Occipital lobe (tissue), 2 donors: ENCODE results near the gene TCF25. TPM values are rescaled to one million over a fixed set of nuclear protein-coding genes. Genes with fewer than 3 reads are reported as not detected.
"Not testable (repeated sequence)": the region's sequence is repeated elsewhere in the genome, so short reads cannot be mapped to it uniquely, and the experiment has no call there.

Source experiments
- DNase-seq: peaks from one replicate; lab custom pipeline; 2025; lab: John Stamatoyannopoulos, UW
- total RNA-seq: library from RNA; depleted of rRNA; stranded (reverse); fragments of >200 nt; gene quantifications from one replicate; pipeline ENCODE4 v1.2.3, GENCODE V29; 2014

The TCF25 gene
- total RNA-seq, 1 donor from 2014 or later, result 136 TPM

DNA sequence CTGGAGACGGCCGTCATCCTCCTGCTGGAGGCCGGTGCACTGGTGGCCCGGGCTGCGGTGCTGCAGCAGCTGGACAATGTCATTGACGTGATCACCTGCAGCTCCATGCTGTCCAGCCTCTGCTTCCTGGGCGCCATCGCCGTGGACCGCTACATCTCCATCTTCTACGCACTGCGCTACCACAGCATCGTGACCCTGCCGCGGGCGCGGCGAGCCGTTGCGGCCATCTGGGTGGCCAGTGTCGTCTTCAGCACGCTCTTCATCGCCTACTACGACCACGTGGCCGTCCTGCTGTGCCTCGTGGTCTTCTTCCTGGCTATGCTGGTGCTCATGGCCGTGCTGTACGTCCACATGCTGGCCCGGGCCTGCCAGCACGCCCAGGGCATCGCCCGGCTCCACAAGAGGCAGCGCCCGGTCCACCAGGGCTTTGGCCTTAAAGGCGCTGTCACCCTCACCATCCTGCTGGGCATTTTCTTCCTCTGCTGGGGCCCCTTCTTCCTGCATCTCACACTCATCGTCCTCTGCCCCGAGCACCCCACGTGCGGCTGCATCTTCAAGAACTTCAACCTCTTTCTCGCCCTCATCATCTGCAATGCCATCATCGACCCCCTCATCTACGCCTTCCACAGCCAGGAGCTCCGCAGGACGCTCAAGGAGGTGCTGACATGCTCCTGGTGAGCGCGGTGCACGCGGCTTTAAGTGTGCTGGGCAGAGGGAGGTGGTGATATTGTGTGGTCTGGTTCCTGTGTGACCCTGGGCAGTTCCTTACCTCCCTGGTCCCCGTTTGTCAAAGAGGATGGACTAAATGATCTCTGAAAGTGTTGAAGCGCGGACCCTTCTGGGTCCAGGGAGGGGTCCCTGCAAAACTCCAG lies 46.4 kb downstream of the TCF25 start:
- DNase-seq, result no peak

DNA sequence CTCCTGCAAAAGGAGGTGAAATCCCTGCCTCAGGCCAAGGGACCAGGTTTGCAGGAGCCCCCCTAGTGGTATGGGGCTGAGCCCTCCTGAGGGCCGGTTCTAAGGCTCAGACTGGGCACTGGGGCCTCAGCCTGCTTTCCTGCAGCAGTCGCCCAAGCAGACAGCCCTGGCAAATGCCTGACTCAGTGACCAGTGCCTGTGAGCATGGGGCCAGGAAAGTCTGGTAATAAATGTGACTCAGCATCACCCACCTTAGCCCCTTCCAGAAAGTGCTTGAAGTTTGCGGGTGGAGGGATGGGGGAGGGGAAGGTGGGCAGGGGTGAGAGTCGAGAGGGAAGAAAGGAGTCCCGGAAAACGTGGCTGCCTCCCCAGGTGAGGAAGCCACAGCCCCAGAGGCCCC lies 47.3 kb downstream of the TCF25 start:
- no peak for DNase-seq

DNA sequence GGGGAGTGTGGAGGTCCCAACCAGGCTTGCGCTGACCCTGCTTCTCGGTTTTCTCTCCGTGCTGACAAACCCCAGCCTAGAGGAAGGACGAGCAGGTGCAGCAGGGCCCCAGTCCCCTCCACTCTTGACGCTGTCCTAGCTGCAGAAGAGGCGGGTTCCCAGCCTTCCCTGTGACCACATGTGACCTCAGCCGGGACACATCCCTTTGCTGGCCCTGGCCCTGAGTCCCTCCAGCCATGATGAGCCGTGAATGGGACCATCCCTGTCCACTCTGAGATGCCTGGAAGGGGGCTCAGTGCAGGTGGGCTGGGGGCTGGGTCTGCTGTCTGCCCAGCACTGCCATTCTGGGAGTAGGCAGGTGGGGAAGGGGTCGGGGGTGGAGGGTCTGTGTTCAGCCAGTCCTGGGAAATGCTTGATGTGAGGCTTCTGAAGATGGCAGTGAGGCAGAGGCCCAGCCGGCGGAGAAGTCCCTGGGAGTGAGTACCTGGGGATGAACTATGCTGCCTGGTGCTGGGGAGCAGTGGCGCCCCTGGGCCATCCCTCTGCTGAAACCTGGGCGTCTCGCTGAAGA lies 47.8 kb downstream of the TCF25 start:
- DNase-seq, result no peak

DNA sequence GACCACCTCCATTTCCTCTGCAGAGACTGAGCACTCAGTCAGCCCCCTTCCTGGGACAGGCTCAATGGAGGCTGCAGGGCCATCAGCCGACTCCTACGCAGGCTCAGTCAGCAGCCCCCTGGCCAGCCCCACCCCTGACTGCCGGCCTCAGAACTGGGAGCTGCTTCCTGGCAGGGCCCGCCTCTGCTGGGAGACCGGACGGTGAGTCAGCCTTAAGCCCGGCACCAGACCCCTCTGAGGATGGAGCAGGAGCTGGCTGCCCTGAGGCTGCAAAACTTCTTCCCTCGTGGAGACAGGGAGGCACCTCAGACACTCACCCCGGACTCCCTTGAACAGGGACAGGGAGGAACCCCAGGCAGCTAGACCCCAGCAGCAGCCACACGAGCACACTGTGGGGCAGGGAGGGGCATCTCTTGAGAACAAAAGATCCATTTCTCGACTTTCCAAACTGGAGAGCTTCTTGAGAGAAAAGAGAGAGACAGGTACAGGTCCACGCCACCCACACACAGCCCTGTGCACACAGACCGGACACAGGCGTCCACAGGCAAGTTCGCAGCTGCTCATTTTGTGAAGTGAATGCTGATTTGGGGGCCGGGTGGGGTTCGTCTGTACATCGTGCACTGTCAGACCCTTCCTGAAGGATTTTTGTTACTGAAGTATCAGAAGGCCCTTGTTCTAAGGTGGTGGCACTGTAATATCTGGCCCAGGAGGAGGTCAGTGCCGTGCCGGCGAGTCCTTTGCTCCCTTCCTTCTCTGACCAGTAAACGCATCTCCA lies 48.5 kb downstream of the TCF25 start:
- DNase-seq, result peak; percentile 55

DNA sequence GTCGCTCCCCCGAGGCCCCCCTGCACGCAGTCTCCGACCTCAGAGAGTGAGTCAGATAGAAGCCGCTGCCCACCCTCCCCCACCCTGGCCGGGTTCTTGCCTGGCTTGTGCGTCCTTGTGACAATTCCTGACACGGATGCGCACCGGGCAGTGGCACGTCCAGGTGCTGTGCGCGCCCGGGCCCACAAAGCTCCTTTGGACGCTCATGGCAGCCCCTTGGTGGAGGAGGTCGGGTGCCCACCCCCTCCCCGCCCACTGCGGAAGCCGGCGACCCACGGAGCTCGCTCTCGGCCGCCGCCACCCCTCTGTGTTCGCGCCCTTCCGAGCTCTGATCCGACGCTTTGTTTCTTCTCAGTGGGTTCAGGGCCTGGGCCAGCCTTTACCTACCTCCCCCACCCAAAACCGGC lies 49.1 kb downstream of the TCF25 start:
- DNase-seq, result peak; percentile 79

DNA sequence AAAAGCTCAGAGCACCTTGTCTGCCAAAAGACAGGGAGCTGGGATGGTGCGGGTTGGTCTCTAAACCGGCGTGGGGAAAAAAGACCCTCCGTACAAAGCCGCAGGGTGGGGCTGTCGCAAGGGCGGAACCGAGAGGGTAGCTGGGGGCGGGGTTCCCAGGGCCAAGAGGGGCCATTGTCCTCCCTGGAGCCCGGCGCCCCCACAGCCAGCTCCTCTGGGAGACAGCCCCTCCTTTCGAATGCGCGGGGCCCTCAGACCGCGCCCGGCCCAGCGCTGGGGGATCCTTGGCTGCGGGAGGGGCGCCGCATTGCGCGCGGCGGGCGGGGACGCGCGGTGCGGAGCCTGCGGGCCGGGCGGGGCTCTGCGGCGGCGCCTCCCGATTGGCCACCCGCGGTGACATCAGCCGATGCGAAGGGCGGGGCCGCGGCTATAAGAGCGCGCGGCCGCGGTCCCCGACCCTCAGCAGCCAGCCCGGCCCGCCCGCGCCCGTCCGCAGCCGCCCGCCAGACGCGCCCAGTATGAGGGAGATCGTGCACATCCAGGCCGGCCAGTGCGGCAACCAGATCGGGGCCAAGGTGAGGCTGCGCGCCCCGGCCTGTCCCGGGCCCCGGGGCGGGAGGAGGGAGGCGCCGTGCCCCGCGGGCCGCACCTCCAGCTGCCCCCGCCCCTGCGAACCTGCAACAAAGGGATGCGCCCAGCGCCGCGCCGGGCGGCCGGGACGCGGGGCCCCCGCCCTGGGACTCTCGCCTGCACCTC lies 49.7 kb downstream of the TCF25 start, which contains the start of gene TUBB3:
Gene TUBB3 (plus strand): TSS at position 459 of the 756 bp plus-strand sequence. CDS start 60 bp downstream, at position 519.
- peak; percentile 72 for DNase-seq

DNA sequence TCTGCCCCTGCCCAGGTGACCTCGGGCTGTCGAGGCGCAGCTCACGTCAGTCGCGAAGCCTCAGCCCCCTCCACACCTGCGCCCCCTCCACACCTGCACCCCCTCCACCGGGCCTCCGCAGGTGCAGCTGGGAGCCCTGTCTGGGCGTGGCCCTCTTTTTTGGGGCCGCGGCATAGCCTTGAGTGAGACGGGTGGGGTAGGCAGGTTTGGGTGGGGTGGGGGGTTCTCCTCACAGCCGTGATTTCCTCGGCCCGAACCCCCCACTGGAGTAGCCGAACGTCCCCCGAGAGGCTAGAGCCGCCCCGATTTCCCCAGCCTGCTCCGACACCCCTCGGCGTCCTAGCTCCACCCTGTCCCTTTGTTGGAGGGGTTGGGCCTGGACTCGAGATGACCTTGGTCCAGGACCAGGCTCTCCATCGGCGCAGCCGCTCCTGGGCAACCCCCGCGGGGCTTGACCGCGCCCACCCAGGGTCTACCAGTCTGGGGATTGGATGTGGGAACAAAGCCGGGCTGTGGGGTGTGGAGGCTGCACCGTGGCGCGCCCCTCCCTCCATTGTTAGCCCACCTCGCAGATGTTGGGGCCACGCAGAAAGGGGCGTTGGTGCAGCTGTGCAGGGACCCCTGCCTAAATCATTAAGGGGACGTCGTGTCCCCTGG lies 50.4 kb downstream of the TCF25 start:
- no peak for DNase-seq

DNA sequence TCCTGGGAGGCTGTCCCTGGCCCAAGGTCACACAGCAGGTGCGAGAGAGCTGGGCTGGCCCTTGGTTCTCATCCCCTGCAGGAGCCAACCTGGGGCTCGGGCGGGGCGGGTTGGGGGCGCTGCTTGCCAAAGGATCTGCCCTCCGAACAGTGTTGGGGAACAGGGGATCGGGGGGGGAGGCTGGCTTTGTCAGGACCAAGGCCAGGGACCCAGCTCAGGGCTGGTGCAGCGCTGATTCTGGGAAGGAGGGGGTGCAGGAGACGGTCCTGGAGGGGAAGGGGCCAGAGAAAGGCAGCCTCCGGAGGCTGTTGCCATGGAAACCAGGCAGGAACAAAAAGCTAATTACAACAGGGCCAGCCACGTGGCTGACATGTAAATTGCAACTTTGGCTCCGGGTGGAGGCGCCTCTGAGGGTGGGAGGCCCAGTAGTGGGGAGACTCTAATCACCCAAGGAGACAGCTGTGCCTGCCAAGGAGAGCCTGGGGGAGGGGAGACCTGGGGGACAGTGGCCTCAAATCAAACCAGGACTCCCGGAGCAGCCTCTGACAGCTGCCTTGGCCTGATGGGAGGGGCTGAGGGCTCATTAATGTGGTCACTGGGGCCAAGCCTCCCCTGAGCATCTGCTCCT lies 51.0 kb downstream of the TCF25 start:
- no peak for DNase-seq

DNA sequence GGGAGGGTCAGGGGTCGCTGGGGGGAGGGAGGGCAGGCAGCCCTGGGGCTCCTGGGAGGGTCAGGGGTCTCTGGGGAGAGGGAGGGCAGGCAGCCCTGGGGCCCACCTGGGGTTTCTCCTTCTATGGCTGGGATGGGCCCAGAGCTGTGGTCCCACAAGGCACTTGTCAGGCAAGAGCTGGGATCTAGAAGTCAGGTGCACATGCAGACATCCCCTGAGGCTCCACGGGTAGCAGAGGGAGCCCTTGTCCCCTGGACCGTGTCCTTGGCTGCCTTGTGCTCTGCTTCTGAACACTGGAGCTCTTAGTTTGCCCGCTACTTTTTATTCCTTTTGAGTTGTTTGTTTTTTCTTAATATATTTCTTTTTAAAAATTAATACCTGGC lies 51.5 kb downstream of the TCF25 start:
- DNase-seq, result no peak

DNA sequence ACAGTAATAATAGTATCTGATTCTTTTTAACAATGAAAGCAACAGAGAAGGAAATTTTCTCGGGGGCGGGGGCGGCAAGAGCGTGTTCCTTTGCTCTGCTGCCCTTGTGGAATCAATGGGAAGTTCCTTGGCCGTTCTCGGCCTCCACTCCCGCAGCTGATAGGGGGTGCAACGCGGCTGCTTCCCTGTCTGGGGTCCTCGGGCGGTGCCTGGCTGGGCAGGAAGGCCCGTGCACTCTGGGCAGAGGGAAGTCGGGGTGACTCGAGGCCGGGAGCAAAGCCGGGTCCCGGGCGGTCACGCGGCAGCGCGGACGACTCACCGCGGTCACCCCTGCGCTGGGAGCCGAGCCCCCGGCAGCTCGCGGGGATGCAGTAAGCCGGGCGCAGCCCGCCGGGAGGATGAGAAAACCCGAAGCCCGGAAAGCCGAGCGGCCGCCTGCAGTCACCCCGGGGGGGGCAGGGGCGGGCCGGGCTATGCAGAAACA lies 52.2 kb downstream of the TCF25 start:
- DNase-seq, result no peak

DNA sequence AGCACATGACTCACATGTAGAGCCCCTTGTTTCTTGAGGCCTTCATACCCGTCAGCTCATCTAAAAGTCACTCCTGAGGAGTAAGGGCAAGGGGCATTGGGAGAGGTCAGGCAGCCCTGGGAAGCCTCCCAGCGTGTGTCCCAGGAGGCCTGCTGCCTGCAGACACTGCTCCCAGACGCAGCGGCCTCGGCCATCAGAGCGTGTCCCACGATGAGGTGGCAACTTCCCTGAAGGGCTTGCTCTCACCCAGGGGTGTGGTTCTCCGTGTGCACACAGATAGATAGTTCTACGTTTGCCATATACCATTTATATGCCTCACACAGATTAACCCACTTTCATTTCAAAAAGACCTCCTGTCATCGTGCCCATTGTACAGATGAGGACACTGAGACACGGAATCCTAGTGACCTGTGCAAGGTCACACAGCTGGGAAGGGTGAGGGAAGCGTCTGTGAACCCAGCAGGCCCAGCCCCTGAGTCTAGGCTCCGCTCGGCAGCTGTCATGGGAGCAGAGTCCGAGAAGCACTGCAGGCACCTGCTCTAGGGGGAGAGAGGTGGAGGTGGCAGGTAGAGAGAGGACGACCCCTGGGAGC lies 58.0 kb downstream of the TCF25 start:
- DNase-seq, result no peak

DNA sequence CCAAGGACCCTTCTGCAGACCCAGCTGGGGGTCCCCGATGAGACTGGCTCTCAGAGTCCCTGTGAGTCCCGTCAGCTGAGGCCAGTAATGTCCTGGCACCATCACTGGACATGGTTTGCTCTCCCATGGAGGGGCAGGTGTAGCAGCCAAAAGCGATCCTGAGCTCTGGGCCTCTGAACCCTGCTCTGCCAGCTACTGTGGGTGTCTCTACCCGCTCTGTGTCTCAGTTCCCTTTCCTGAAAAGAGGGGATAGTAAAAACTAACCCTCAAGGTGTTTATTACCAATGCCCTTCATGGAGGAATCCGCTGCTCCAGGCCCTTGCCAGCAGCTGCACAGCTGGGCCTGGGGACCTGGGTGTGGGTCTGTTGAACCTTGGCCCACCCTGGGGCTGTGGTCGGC lies 58.6 kb downstream of the TCF25 start:
- no peak for DNase-seq

DNA sequence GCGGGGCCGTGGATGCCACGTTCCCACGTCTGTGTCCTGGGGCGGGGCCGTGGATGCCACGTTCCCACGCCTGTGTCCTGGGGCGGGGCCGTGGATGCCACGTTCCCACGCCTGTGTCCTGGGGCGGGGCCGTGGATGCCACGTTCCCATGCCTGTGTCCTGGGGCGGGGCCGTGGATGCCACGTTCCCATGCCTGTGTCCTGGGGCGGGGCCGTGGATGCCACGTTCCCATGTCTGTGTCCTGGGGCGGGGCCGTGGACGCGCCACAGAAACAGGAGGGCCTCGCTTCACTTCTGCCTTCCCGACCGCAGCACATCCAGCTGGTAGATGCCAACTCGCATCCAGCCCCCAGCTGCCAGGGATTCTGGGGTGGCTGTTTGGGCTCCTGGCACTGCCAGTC lies 60.6 kb downstream of the TCF25 start:
- not testable (repeated sequence) for DNase-seq

DNA sequence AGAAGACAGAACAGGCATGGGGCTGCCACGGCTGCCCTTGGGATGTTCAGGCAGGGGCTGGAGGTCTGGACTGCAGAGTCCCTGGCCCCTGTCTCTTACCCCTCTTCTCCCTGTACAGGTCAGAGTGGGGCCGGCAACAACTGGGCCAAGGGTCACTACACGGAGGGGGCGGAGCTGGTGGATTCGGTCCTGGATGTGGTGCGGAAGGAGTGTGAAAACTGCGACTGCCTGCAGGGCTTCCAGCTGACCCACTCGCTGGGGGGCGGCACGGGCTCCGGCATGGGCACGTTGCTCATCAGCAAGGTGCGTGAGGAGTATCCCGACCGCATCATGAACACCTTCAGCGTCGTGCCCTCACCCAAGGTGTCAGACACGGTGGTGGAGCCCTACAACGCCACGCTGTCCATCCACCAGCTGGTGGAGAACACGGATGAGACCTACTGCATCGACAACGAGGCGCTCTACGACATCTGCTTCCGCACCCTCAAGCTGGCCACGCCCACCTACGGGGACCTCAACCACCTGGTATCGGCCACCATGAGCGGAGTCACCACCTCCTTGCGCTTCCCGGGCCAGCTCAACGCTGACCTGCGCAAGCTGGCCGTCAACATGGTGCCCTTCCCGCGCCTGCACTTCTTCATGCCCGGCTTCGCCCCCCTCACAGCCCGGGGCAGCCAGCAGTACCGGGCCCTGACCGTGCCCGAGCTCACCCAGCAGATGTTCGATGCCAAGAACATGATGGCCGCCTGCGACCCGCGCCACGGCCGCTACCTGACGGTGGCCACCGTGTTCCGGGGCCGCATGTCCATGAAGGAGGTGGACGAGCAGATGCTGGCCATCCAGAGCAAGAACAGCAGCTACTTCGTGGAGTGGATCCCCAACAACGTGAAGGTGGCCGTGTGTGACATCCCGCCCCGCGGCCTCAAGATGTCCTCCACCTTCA lies 61.5 kb downstream of the TCF25 start:
- DNase-seq, result no peak

DNA sequence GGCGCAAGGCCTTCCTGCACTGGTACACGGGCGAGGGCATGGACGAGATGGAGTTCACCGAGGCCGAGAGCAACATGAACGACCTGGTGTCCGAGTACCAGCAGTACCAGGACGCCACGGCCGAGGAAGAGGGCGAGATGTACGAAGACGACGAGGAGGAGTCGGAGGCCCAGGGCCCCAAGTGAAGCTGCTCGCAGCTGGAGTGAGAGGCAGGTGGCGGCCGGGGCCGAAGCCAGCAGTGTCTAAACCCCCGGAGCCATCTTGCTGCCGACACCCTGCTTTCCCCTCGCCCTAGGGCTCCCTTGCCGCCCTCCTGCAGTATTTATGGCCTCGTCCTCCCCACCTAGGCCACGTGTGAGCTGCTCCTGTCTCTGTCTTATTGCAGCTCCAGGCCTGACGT lies 62.2 kb downstream of the TCF25 start:
- not testable (repeated sequence) for DNase-seq

DNA sequence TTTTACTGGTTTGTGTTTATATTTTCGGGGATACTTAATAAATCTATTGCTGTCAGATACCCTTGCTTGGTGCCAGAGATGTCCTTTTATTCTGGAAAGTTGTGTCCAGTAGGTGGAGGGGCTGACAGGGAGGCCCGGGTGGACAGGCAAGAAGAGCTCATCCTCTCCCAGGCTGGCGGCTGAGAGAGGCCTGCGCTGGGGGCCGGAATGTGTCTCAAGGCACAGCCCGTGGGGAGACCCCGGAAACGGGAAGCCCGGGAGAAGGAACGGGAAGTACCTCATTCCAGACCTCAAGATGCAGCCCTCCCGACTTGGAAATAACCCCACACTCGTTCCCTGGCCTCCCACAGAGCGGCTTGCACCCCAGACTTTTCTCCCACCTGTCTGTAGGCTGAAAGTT lies 62.6 kb downstream of the TCF25 start:
- no peak for DNase-seq

DNA sequence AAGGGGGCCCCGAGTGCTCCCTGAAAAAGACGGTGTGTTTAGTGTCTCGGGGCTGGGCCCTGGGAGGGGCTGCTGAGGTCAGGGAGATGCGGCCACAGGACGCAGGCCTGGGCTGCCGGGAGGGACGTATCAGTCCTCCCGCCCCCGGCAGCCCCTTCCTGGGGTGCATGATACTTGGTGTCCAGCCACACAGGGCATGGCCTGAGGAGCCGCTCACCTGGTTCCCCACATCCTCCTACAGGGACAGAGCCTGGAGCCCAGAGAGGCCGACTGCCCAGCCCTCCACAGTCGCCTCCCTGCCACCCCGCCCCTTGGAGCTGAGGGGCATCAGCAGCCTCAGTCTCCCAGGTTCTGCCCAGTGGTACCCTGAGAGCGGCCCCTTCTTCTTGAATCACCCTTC lies 63.1 kb downstream of the TCF25 start:
- no peak for DNase-seq

DNA sequence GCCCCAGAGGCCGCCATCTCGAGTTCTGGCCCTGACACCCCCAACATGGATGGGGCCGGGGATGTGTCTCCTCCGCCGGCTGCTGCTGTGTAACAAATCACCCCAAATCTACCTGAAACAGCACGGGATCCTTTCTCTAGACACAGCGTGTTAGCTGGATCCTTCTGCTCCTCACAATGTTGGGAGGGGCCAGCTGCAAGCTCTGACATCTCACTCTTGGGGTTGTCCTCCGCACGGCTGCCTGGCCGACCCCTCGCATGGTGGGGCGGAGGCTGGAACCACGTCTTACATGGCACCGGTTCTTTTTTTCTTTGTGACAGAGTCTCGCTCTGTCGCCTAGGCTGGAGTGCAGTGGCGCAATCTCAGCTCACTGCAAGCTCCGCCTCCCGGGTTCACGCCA lies 63.6 kb downstream of the TCF25 start:
- DNase-seq, result no peak
